Right lobe of liver (tissue), 4 donors: Measurements from ENCODE around the gene AKR1C1.
A peak's percentile ranks its signal among the peaks of the same experiment; 100 is the strongest.

ENCODE experiments used
- POLR2A ChIP-seq: fragments of 450-650 bp; IDR thresholded peaks from one replicate; pipeline ENCODE4 v1.6.1; 2017; ENCODE audit warnings: antibody characterized with exemption, mild to moderate bottlenecking
- TF ChIP-seq, protein P1 (sequence below), 4 donors: fragments of 200-600 bp in 3 of 4; fragments of 450-650 bp in 1 of 4; IDR thresholded peaks; one replicate each; pipeline versions ENCODE4 v1.5.1 to v1.8.0; 2016 to 2022; ENCODE audit warnings: antibody characterized with exemption in 4 of 4, mild to moderate bottlenecking in 2 of 4
- donor health status: DM: no; HTN: no; CAD: no.
- donor health status: DM: no; HTN: no; CAD: no.
- donor health status: DM: no; HTN: yes; CAD: no.

DNA sequence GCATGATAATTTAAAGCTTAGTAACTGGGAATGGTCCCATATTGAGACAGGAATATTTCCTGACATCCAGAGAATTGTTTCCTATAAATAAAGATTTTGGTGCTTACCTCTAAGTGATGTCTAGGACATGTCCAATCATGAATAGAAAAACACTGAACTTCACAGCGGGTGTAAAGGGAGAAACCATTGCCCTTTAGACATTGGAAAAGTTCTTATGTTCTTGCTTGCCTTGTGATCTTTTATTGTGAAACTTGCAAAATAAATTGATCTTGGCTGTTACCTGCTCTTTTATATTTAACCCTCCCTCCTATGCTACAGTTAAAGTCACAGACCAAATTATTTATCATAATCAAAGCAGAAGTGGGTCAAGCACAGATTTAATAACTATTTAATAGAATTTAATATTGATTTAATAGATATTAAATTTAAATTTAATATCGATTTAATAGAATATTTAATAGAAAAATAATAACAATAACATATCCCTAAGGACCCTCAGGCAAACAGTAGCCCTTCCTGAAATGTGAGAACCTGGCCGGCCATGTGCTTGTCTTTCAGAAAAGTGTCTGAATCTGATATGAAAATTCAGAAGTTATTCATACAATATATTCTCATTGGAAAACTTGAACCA is 47.0 kb upstream of the AKR1C1 start:
- TF ChIP-seq, protein P1, sequence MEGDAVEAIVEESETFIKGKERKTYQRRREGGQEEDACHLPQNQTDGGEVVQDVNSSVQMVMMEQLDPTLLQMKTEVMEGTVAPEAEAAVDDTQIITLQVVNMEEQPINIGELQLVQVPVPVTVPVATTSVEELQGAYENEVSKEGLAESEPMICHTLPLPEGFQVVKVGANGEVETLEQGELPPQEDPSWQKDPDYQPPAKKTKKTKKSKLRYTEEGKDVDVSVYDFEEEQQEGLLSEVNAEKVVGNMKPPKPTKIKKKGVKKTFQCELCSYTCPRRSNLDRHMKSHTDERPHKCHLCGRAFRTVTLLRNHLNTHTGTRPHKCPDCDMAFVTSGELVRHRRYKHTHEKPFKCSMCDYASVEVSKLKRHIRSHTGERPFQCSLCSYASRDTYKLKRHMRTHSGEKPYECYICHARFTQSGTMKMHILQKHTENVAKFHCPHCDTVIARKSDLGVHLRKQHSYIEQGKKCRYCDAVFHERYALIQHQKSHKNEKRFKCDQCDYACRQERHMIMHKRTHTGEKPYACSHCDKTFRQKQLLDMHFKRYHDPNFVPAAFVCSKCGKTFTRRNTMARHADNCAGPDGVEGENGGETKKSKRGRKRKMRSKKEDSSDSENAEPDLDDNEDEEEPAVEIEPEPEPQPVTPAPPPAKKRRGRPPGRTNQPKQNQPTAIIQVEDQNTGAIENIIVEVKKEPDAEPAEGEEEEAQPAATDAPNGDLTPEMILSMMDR (IDR thresholded peaks at IDR 0.05) = no peak
- peak; percentile 74 for TF ChIP-seq POLR2A
